Measurements from ENCODE around the gene NSUN3. TPM values are rescaled to one million over a fixed set of nuclear protein-coding genes. Genes with fewer than 3 reads are reported as not detected.

Gene NSUN3
- total RNA-seq, 1 experiment from 2014 or later = 5.7 TPM

DNA sequence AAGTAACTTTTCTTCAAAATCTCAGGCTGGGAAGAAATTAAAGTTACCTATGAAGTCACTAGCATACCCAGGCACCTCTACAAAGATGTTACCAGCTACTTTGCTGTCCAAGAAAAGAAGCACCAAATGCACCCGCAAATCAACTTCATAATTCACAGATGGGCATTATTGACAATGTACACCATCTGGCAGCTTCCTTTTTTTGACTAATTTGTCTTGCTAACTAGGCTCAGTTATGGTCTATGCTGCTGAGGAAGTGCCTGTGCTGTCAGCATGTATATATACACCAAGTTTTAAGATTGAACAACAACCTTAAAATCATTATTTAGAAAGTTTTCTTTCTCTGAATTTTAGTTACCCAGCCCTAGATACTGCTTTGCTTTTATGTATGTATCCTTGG, 93.8 kb downstream of the NSUN3 start:
- no peaks in the 10 kb centered on the region for H3K36me3 ChIP-seq
- no peaks in the 10 kb centered on the region for H3K9me3 ChIP-seq
- H3K27me3 ChIP-seq = peaks cover 4% of the 10 kb centered on the region
- no peak for DNase-seq
- no peak overlapping the region for H3K4me3 ChIP-seq

DNA sequence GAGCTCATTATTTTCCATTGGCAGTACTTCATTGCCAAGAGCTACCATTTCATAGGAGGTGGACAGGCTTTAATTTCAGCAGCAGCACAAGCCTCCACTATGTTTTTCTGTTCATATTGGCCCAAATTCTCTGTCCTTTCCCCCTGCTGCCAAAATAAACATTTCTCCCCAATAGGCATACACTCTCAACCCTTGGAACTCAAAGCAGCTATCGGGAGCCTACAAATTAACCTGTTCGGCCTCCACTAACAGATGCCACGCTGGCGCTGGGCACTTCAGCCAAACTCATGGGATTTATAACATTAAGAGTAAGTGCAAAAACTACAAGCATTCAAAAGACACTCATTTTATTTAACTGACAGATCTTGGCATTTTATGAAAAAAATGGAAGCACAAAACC, 95.7 kb downstream of the NSUN3 start:
- Histone ChIP-seq H3K27me3 (no peaks in the 10 kb centered on the region), H3K9me3 (no peaks in the 10 kb centered on the region)
- DNase-seq = no peak

GRCh38 chr3:94159062-94159828, 96.4 kb downstream of the NSUN3 start:
- H3K9me3 ChIP-seq = no peaks in the 10 kb centered on the region
- no peaks in the 10 kb centered on the region for H3K27me3 ChIP-seq
- H3K4me3 ChIP-seq = no peak overlapping the region
- H3K36me3 ChIP-seq = no peaks in the 10 kb centered on the region
- peak; percentile 34 for DNase-seq

More for the DNA sequence above, 95.7 kb downstream of the NSUN3 start:
- Histone ChIP-seq H3K4me3 (no peak overlapping the region), H3K36me3 (no peaks in the 10 kb centered on the region)

DNA sequence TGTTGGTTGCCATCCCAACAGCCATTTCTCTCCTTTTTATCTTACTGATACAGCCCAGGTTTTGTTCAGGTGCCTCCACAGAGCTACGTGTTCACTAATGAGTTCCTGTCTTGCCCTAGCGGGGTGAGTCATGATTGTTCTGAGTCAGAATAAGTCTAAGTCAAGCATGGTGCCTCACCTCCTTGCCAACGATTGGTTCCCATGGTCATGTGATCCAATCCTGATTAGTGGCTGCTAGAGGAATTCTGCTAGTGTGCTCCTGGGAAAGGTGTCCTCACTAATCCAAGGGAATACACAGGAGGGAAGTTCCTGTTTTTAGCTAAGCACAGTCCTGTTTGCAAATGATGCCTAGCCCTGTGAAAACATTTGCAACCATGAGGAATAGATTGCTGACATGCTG, 99.8 kb downstream of the NSUN3 start:
- Histone ChIP-seq H3K9me3 (no peaks in the 10 kb centered on the region), H3K36me3 (no peaks in the 10 kb centered on the region), H3K4me3 (no peak overlapping the region), H3K27me3 (no peaks in the 10 kb centered on the region; the same call in 1 of the 2 replicates)
- peak; percentile 63 for DNase-seq

GRCh38 chr3:94167346-94167745, 104.5 kb downstream of the NSUN3 start:
- H3K27me3 ChIP-seq = peaks cover 2% of the 10 kb centered on the region; the same call in 1 of the 2 replicates
- no peak for DNase-seq
- H3K4me3 ChIP-seq = no peak overlapping the region
- H3K9me3 ChIP-seq = no peaks in the 10 kb centered on the region
- H3K36me3 ChIP-seq = no peaks in the 10 kb centered on the region

GRCh38 chr3:94167796-94168195, 104.9 kb downstream of the NSUN3 start:
- Histone ChIP-seq H3K36me3 (no peaks in the 10 kb centered on the region), H3K4me3 (no peak overlapping the region), H3K9me3 (no peaks in the 10 kb centered on the region), H3K27me3 (peaks cover 2% of the 10 kb centered on the region; the same call in 1 of the 2 replicates)
- no peak for DNase-seq

DNA sequence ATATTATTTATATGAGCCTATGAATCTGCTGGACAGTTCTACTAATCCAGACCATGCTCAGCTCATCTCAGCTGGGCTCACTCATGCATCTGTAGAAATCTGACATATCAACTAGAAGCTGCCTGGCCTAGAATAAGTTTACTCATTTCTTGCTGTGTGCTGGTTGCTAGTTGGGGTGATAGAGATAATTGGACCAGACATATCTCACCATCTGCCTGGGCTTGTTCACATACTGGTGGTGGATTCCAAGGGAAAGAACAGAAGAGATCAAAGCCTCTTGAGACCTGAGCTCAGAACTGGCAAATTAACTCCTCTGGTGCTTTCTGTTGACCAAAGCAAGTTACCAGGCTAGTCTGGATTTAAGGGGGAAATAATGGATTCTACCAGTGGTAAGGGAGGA, 109.1 kb downstream of the NSUN3 start:
- H3K4me3 ChIP-seq = no peak overlapping the region
- no peaks in the 10 kb centered on the region for H3K9me3 ChIP-seq
- no peak for DNase-seq
- H3K36me3 ChIP-seq = no peaks in the 10 kb centered on the region
- peaks cover 2% of the 10 kb centered on the region; the same call in 1 of the 2 replicates for H3K27me3 ChIP-seq

DNA sequence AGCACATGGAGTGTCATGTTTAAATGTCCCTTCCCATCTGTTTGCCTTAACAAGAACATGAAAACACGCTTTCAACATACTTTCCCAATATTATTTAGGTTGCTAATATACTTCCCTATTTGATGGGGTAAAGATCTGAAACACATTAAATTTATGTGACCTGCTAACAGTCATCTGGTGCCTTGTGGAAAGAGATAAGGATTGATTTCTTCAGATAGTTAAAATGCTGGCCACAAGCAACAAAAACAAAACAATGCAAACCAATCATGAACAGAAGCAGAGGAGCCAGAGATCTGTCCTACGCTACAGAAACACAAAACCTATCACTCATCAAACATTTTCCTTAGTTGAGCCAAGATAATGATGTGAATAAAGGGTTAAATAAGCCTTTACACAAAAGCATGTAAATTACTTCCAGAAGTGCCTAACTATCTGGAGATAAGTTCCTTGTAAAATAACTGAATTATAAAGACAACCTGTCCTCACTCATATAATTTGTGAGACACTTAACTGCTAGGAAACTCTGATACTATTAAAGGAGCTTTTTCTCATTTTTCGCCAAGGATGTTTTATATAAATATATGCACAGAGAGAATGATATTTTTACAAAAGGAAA, 109.9 kb downstream of the NSUN3 start:
- Histone ChIP-seq H3K27me3 (peaks cover 2% of the 10 kb centered on the region; the same call in 1 of the 2 replicates), H3K9me3 (no peaks in the 10 kb centered on the region), H3K4me3 (no peak overlapping the region), H3K36me3 (no peaks in the 10 kb centered on the region)
- no peak for DNase-seq

GRCh38 chr3:94173673-94174434, 111.0 kb downstream of the NSUN3 start:
- Histone ChIP-seq H3K36me3 (no peaks in the 10 kb centered on the region), H3K27me3 (peaks cover 2% of the 10 kb centered on the region; the same call in 1 of the 2 replicates), H3K4me3 (no peak overlapping the region), H3K9me3 (no peaks in the 10 kb centered on the region)
- no peak for DNase-seq

- H3K36me3 ChIP-seq = no peaks in the 10 kb centered on the region
- no peak for DNase-seq
Observed at GRCh38 chr3:94175677-94176076, 112.8 kb downstream of the NSUN3 start.

DNA sequence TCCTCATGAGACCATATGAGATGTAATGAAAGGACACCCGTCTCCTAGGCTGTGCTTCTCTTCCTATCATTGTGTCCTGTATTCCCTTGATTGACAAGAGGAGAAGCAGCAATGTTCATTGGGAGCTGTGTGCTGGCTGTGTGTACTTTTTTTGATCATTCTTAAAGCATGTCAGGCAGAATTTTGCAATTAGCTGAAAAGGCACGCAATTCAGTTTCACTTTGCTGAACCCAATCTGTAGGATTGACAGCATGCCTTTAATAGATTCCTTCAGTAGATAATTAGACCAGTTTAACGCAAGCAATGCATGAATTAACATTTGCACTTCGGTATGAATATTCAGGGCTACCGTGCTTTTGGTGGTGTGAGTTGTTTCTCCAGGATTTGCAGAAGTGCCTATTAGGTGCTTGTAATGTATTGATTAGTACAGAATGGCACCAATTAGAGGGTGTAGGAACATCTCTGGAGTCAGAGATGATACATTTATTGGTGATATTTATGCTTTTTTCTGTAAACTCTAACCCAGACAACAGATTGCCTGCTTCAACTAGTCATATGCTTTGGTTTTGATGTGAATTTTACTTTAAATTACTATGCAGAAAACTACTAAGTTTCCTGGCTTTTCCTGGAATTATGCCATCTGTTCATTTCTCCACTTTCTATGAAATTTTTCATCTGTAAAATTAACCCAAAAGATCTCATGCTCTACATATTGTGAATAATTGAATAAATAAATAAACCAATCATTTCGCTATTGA, 114.3 kb downstream of the NSUN3 start:
- Histone ChIP-seq H3K36me3 (no peaks in the 10 kb centered on the region), H3K27me3 (no peaks in the 10 kb centered on the region), H3K4me3 (peak overlapping the region; percentile 21), H3K9me3 (no peaks in the 10 kb centered on the region)
- DNase-seq = no peak

More at GRCh38 chr3:94175677-94176076, 112.8 kb downstream of the NSUN3 start:
- Histone ChIP-seq H3K4me3 (no peak overlapping the region), H3K9me3 (no peaks in the 10 kb centered on the region), H3K27me3 (0 out of 2 replicates have a peak, but pooled peaks cover 2% of the 10 kb centered on the region)

Other genes with a start within 250 kb of the NSUN3 start
- 5.4 and 13.1 TPM in 2 replicates for gene PROS1, start 89.2 kb upstream of the NSUN3 start, total RNA-seq (2014; rRNA removed; shearing (Covaris generic); ENCODE audit: low replicate concordance)
- 6.6 TPM in 2 replicates for gene ARL13B, start 82.9 kb upstream of the NSUN3 start, total RNA-seq (2014; rRNA removed; shearing (Covaris generic); ENCODE audit: low replicate concordance)
- not detected in 2 replicates for gene STX19, start 34.5 kb upstream of the NSUN3 start, total RNA-seq (2014; rRNA removed; shearing (Covaris generic); ENCODE audit: low replicate concordance)
- 2.5 and 3.8 TPM in 2 replicates for gene DHFR2, start 145 bp upstream of the NSUN3 start, total RNA-seq (2014; rRNA removed; shearing (Covaris generic); ENCODE audit: low replicate concordance)